Amniotic stem cell (primary cell): ENCODE results near the gene RIC8A.
"Not testable (repeated sequence)": the region's sequence is repeated elsewhere in the genome, so short reads cannot be mapped to it uniquely, and the experiment has no call there.

Source experiments
- DNase-seq: peaks from one replicate; lab custom pipeline; 2025; lab: John Stamatoyannopoulos, UW

The RIC8A gene

DNA sequence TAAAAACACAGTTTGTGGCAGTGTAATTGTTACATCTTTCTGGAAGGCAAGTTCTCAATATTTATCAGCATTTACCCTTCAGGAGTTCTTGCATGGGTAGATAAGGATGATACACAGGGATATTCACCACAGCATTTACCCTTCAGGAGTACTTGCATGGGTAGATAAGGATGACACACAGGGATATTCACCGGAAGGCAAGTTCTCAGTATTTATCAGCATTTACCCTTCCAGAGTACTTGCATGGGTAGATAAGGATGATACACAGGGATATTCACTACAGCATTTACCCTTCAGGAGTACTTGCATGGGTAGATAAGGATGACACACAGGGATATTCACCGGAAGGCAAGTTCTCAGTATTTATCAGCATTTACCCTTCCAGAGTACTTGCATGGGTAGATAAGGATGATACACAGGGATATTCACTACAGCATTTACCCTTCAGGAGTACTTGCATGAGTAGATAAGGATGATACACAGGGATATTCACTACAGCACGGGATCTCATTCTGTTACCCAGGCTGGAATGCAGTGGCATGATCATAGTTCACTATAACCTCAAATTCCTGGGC is 13.2 kb downstream of the RIC8A start:
- not testable (repeated sequence) for DNase-seq

DNA sequence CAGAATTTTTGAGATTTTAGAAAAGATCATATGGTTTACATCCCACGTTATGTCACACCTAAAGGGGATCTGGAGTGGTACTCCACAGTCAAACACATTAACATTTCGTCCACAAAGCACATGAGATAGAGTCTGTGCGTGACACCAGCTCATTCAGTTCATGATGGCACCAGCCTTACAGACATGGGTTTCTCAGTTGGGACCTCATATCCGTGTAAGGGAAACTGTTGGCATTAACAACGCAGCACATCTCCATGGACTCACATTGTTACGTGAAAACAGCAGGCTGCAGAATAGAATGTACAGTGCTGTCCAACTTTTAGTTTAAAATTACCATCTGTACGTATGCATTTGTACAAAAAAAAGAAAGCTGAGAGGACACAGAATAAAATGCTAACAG is 14.0 kb downstream of the RIC8A start:
- DNase-seq = no peak

DNA sequence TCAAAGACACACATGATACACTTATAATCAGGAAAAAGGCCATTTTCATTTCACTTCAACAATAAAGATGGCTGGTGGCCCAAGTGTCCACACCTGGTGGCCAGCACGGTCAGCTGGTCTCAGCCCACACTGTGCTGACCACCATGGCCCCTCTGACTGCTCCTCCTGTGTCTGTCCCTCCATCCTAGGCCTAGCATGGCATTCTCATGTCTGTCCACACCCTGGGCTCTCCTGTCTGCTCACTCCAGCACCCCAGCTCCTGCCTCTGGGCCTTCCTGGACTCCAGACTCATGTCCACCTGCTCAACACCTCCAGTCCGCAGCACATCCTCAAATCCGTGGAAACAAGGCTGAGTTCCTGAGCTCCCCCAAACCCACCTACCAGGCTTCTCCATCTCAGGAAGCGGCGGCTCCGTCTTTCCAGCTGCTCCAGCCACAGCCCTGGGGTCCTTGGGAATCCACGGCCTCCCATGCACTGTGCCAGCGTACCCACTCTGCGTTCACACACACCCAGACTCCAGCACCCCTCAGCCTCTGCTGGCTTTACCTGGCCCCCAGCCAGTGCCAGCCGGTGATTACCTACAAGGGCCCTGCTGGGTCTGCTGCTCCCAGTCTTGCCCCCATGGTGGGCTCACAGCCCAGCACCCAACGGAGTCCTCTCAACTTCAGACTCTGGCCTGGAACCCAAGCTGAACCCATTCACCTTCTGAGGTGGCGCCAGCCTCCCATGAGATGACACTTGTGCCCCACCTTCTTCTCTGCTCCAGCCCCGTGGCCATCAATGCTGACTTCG is 14.7 kb downstream of the RIC8A start:
- DNase-seq = no peak

DNA sequence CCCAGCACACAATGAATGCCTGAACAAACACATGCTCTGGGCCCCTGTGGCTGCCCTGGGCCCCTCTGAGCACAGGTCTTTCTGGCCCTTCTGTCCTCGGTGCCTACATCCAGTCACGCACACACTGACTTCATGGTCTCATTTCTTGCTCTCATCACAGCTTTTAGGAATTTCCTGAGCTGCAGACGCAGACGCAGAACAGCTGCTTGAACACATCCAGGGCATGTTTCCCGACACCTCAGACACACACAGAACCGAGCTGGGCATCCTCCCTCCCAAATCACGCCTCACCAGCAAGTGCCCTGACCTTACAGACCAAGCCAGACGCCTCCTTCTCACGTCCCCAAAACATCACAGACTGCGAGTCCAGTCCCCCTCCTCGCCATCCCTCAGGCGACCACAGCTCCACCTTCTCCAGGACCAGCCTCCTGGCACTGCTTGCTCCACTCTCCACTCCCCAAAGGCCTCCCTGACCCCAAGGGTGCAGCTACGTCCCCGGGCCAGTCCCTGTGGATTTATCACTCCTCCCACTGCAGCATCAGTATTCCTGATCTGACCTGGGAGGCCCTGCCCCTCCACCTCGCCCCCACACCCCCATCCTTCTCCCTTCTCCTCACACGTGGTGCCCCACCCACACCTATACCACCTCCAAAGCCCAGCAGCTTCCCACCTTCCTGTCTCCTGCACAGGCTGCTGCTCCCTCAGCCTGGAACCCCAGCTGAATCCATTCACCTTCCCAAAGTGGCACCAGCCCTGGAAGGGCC is 15.7 kb downstream of the RIC8A start:
- DNase-seq = no peak

DNA sequence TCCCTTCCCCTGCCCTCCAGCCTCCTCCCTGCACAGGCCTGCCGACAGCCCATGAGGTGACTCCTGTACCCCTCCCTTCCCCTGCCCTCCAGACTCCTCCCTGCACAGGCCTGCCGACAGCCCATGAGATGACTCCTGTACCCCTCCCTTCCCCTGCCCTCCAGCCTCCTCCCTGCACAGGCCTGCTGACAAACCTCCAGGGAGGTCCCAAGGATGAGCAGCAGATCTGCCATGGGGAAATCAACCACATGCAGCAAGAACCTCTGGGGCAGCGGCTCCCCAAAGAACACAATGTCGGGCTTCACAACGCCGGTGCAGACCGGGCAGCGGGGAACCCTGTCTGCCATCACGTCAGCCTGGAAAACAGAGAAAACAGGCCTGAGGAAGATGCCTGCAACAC is 16.4 kb downstream of the RIC8A start:
- DNase-seq = no peak

DNA sequence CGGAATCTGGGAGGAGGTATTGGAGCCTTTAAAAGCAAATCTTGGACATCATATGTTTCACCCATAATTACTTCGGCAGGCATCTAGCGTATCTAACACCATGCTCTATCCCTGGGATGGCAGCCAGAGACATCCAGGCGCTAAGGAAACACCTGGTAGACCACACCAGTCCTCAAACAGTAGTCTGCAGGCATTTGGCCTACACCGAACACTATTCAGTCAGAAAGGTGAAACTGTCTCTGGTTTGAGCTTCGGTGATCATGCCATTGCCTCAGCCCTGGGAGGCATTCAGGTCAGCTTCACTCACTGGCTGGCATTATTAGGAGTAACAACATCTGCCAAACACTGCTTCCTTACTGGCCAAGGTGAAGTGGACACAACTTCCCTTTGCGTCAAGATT is 16.9 kb downstream of the RIC8A start:
- no peak for DNase-seq

DNA sequence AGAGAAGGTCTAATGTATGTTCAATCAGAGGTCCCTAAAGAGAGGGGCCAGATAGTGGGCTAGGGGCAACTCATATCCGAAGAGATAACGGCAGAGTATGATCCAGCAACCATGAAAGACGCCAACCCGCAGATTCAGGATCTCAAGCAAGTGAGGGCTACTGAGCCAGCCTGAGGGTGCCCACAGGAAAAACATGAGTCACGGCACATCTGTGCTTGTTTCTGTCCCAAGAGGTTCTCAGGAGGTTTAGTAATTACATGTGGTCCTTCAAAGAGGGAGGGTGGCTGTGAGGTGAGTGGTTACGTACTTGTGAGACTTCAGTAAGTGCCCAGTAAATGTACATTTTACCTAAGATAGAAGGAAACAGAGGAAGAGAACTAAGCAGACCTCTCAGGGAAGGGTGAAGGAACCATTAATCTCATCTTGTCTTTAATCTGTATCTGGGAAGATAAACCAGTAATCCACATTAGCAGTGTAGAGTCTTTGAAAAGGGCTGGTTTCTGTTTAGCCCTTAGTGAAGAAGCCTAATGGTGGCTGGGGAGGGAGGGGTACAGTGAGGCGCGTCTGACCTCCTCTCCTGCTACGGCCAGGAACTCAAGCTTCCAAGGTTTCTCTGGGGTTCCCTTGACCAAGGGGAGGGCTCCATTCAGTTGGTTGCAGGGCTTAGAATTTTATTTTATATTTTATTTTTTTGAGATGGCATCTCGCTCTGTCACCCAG is 18.4 kb downstream of the RIC8A start:
- DNase-seq = no peak

DNA sequence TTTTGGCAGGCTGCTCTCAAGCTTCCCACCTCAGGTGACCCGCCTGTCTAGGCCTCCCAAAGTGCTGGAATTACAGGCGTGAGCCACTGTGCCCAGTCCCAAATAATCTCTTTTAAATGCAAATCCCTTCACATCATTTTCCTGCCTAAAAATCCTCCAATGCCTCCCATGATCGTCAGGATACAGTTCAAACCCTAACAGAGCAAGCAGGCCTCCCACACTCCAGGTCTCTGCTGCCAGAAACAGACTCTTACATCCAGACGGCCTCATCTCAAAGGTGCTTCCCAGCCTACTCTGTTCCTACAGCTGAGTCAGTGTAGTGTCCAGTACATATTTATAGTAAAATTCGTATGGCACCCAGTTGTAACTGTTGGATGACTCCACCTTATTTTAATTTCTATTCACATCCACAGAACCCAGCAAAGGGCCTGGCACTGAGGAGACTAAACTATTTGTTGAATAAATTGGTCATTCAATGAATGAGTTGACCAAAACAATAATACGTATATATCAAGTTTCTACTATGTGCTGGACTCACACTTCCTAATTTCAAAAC is 20.4 kb downstream of the RIC8A start:
- DNase-seq = no peak

DNA sequence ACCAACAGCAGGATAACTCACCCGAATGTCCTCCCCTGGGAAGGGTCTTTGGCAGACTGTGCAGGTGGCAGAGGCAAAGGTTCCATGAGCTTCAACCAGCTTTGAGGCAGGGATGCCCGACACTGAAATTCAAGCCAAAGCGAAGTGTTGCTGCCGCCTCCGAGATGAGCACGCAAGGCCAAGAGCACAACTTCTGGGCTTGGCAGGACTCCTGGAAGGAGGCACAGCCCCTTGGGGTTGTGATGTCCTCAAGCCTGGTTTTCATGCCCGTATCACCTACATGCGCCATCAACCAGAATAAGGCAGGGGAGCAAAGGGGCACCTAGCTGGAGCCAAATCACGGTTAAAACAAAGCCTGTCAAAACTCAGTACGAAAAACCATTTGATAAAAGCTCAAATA is 22.9 kb downstream of the RIC8A start:
- DNase-seq = no peak

DNA sequence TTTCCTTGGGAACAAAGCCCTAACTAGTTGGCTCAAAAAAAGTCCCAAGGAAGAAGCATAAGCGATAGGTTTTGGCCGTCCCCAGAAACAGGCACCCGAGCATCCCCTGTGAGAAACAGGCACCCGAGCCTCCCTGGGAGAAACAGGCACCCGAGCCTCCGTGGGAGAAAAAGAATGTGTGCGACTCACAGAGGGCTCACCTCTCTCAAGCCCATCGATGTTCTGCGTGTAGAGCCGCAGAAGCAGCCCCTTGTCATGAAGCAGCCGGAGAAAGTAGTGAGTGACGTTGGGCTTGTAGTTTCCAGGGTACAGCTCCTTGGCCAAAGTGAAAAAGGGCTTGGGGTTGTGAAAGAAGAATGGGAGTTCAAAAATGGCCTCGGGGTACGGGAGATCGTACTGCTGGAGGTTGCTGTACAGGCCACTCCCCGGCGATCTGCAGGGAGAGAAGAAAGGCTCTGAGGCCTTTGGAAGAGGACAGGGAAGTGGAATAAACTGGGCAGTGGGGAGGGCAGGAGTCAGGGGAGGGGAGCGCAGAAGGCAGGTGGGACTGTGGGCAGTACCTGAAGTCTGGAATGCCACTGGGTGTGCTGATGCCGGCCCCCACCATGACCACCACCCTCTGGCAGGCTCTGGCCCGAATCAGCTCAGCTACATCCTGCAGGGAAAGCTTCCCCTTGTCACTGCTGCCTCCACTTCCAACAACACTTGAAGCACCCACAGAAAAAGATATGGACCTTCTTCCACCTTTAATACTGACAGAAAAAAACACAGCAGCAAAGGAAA is 25.5 kb downstream of the RIC8A start:
- no peak for DNase-seq

DNA sequence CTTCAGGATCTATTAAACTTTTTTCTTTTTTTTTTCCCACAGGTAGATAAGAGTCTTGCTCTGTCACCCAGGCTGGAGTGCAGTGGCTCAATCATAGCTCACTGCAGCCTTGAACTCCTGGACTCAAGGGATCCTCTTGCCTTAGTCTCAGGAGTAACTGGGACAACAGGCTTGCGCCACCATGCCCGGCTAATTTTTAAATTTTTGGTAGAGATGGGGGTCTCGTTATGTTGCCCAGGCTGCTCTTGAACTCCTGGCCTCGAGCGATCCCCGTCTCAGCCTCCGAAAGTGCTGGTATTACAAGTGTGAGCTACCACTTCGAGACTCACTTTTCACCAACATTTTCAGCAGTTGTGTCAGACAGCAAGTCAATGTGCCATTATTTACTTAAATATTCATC is 27.7 kb downstream of the RIC8A start:
- DNase-seq = no peak

DNA sequence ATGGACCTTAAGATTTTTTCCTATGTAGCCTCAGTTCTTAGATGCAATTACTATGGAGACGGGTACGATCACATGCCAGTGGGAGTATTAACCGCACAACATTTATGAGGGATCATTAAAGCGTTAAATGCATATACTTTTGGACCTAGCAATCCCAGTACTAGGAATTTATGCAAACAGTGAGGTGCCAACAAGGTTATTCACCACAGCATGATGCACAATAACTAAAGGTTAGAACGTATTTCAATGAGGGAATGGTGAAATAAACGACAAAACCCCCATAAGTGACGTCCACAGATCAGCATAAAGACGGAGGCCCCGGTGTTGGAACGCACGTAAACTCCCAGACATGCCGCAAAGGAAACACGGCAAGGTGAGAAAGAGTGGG is 28.1 kb downstream of the RIC8A start:
- DNase-seq = no peak

DNA sequence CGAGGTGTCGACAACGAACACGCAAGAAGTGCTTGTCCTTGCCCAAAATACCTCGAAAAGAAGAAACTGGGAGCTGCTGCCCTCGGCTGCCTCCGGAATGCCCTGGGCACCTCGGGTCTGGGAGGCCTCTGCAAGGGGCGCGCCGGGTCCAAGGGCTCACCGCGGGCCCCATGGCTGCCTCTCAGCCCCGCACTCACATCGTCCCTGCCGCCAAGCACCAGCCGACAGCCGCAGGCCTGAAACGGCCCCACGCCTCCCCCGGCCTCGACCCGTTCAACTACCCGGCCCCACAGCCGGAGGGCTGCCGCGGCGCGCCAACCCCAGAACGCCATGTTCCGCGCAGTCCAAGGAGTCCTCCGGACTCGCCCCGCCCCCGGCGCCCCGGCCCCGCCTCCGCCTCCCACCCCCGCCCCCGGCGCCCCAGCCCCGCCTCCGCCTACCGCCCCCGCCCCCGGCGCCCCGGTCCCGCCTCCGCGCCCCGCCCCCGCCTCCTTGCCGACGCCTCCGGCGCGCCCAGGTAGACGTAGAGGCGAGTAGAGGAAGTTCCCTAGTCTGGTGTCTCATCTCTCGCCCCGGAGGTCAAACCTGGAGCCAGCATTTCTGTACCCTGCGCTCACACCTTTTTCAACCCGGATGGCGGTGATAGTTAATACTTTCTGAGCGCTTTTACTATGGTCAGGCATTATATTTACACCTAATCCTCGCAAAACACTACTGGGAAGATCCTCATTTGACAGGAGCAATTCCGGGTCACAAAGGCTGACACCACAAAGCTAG is 28.7 kb downstream of the RIC8A start, which contains the start of gene SIRT3:
Gene SIRT3 (minus strand): TSS at position 346 of the 777 bp plus-strand sequence. CDS start 14 bp downstream, at position 332.
- peak; percentile 49 for DNase-seq

DNA sequence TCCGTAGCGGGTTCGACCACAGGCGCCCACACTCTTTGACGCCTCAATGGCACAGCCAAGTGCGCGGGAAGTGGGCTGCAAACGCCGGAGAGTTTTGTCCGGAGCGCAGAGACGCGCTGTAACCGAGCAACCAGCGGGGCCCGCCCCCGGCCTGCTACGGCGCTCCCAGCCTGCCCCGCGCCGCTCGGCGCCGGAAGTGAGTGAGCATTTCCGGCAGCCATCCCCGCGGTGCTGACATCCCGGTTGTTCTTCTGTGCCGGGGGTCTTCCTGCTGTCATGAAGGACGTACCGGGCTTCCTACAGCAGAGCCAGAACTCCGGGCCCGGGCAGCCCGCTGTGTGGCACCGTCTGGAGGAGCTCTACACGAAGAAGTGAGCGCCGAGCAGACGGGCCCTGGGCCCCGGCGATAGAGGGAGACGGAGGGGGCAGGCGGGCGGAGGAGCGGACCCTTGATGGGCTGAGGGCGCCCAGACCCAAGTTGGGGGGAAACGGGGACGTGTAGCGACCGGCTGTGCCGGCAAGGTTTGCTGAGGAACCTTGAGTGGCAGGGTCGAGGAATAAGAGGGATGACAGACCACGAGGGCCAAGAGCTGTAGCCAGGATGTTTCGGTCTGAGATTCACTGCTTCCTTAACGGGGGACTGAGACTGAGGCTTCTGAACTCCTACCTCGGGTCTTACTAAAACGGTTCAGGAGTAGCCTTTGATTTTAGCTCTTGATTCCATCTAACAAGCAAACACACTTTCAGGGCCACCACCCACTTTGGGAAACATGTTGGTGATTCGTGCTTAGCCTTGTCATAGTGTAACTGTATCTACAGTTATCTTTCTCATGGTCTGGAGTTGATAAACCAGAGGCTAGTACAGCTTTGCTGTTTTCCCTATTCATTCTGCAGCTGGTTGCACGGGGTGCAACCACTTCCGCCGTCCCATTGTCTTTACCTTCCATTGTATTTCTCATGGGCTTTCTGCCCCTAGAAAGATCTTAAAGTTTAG is 29.6 kb downstream of the RIC8A start, which contains the start of gene PSMD13:
Gene PSMD13 (plus strand): TSS at position 203 of the 994 bp plus-strand sequence. CDS start 74 bp downstream, at position 277.
- peak; percentile 85 for DNase-seq

DNA sequence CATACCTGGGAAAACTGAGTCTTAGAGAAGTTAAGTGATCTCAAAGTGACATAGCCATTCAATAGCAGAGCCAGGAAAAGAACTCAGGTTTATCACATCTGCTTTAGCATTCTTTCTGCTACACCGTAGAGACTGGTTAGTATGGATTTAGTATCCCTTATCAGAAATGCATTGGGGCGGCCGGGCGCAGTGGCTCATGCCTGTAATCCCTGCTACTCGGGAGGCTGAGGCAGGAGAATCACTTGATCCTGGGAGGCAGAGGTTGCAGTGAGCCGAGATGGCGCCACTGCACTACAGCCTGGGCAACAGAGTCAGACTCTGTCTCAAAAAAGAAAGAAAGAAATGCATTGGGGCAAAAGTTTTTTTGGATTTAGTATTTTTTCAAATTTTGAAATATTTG is 30.8 kb downstream of the RIC8A start:
- DNase-seq = not testable (repeated sequence)

DNA sequence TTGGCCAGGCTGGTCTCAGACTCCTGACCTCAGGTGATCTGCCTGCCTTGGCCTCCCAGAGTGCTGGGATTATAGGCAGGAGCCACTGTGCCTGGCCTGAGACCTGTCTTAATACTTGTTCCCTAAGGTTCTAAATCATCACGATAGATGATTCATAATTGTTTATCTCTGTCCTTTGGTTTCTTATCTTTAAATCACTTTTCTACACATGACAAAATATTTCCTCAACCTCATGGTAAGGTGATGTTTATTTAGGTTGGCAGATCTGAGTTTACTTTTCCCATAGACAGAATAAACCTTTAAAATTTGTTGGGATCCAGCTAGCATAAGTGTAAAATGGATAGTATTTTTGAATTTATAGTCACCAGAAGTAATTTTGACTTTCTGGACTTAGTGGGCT is 32.8 kb downstream of the RIC8A start:
- DNase-seq = no peak

DNA sequence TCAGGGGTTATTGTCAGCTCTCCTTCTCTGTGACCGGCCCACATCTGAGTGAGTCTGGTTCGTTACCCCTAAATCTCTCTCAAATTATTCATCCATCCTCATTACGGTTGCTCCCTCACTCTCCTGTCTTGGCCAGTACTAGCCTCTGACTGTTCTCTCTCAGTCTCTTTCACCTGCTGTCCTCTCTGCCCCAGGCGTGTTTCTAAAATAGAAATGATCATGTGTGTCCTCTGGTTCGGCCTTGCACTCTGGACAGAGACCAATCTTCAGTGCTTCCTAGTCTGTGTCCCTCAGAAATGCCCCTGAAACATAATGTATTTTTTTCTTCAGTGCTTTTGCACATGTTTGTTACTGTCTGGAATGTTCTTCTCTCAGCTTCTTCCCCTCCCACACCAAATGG is 34.1 kb downstream of the RIC8A start:
- no peak for DNase-seq

DNA sequence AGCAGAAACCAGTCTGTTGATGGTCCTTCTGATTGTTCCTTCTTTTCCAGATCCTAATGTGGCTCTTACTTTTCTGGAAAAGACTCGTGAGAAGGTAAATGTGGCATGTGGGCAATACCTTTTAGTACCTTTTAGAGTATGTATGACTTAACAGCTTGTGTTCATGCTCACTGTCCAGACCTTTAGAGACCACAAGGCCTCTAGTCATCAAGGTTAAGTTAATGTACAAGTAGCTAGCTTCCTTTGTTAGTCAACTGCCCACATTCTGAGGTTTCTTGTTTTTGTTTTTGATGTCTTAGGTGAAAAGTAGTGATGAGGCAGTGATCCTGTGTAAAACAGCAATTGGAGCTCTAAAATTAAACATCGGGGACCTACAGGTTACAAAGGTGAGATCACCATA is 36.9 kb downstream of the RIC8A start:
- DNase-seq = no peak

DNA sequence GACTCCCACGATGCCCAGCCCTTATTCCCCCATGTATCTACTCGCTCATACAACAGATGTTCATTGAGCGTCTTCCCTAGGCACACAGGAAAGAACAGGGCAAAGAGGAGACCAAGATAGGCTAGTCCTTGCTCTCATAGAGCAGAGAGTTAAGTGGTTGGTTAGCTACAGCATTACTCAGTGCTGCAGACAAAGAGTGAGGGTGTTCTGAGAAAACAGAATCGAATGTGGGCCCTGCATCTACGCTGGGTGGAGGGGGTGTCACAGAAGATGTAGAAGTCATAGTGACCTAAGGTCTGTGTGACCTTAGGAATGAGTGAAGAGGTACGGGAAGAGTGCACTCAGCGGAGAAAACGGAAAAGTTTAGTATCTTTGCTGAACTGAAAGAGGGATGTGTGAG is 41.6 kb downstream of the RIC8A start:
- DNase-seq = no peak
